HG03139 (cell line): ENCODE measurements around the gene CACNB2.

Source experiments
- ATAC-seq: cut with Tn5 transposase; IDR thresholded peaks from one replicate; pipeline ENCODE4 v1.9.1; 2021; ENCODE audit not compliant: unreplicated experiment

CACNB2 gene

GRCh38 chr10:18278181-18278580 is 138.0 kb downstream of the CACNB2 start:
- no peak for ATAC-seq

GRCh38 chr10:18279173-18279572 is 138.9 kb downstream of the CACNB2 start:
- ATAC-seq = no peak

GRCh38 chr10:18282094-18282493 is 141.9 kb downstream of the CACNB2 start:
- no peak for ATAC-seq

GRCh38 chr10:18290651-18291313 is 150.6 kb downstream of the CACNB2 start:
- ATAC-seq = no peak

- ATAC-seq = no peak
Measured at GRCh38 chr10:18293536-18294510, 153.6 kb downstream of the CACNB2 start.

GRCh38 chr10:18294633-18295032 is 154.4 kb downstream of the CACNB2 start:
- ATAC-seq = no peak

GRCh38 chr10:18297659-18298058 is 157.4 kb downstream of the CACNB2 start:
- no peak for ATAC-seq

- ATAC-seq = no peak
Measured at GRCh38 chr10:18298256-18298655, 158.0 kb downstream of the CACNB2 start.

GRCh38 chr10:18303851-18304801 is 163.9 kb downstream of the CACNB2 start:
- ATAC-seq = no peak

- ATAC-seq = no peak
Measured at GRCh38 chr10:18306031-18306430, 165.8 kb downstream of the CACNB2 start.

- ATAC-seq = no peak
Measured at GRCh38 chr10:18308600-18308999, 168.4 kb downstream of the CACNB2 start.

- no peak for ATAC-seq
Measured at GRCh38 chr10:18310761-18311160, 170.5 kb downstream of the CACNB2 start.

GRCh38 chr10:18312374-18313139 is 172.3 kb downstream of the CACNB2 start:
- peak; percentile 71 for ATAC-seq

GRCh38 chr10:18313140-18313530 is 172.9 kb downstream of the CACNB2 start:
- no peak for ATAC-seq

GRCh38 chr10:18313626-18314025 is 173.4 kb downstream of the CACNB2 start:
- ATAC-seq = no peak

- ATAC-seq = no peak
Measured at GRCh38 chr10:18319628-18320027, 179.4 kb downstream of the CACNB2 start.

- no peak for ATAC-seq
Measured at GRCh38 chr10:18321371-18321770, 181.1 kb downstream of the CACNB2 start.

GRCh38 chr10:18323916-18324315 is 183.7 kb downstream of the CACNB2 start:
- no peak for ATAC-seq

- no peak for ATAC-seq
Measured at GRCh38 chr10:18325410-18325809, 185.2 kb downstream of the CACNB2 start.

- no peak for ATAC-seq
Measured at GRCh38 chr10:18325889-18326531, 185.8 kb downstream of the CACNB2 start.
